HG03342 (cell line): Measurements from ENCODE around the gene MACROD2.

Experiments
- ATAC-seq: cut with Tn5 transposase; IDR thresholded peaks from one replicate; pipeline ENCODE4 v1.9.1; 2021; ENCODE audit warnings: mild to moderate bottlenecking, moderate library complexity; ENCODE audit not compliant: unreplicated experiment

Gene MACROD2

GRCh38 chr20:14510341-14510740, 515.0 kb downstream of the MACROD2 start:
- ATAC-seq: no peak

- ATAC-seq: no peak
These were observed 517.5 kb downstream of the MACROD2 start for GRCh38 chr20:14512839-14513238.

- no peak for ATAC-seq
These were observed 523.3 kb downstream of the MACROD2 start for GRCh38 chr20:14518648-14519047.

GRCh38 chr20:14521016-14521415, 525.7 kb downstream of the MACROD2 start:
- no peak for ATAC-seq

GRCh38 chr20:14521436-14521835, 526.1 kb downstream of the MACROD2 start:
- ATAC-seq: no peak

DNA sequence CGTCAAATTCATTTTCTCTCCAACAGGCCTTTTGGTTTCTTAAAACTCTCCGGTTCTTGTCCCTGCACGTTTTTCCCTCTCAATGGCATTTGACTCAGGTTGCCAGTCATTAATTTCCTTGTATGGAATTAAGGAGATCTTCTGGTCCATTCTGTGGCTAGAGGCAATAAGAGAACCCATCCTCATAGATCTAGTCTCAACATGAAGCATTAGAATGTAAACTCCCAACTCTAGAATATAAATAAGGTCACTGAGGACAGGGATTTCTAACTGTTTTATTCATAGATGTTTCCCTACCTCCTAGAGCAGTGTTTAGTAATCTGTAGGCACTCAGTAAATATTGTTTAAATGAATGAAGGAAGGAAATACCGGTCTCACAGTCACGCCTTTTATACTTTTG, 527.3 kb downstream of the MACROD2 start:
- ATAC-seq: no peak

DNA sequence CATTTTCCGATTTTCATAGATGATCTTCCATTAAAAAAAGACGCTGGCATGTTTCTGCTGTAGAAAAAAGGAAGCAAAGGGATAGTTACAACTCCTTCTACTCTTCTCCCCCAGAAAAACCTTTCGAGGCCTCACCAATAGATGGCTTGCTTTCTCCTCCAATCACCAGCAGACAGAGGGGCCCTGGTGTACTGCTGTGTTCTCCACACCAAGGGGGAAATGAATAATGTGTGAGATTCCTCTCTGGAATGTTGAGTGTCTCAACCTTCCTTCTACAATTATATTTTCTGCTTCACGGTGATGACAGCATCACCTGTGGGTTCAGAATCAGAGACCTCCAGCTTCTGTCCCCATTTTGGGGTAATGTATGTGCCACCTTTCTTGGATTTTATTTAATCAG, 527.8 kb downstream of the MACROD2 start:
- no peak for ATAC-seq

DNA sequence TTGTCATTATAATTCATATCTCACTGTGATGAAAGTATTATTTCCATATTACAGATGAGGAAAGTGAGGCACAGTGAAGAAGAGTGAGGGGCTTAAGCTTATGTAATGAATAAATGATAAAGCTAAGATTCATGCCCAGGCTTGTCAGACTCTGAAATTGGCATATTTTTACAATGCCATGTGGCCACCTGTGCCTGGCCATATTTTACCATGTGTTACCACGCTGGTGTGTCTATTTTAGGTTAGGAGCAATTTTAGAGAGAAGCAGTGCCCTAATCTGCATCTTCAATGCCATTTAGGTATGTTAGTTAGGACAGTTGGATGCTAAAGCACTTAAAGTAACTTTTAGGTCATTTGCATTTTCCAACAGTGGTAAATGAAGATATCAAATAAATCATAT, 530.1 kb downstream of the MACROD2 start:
- ATAC-seq: no peak

GRCh38 chr20:14526891-14527290, 531.6 kb downstream of the MACROD2 start:
- no peak for ATAC-seq

- ATAC-seq: no peak
These were observed 536.5 kb downstream of the MACROD2 start for GRCh38 chr20:14531786-14532185.

DNA sequence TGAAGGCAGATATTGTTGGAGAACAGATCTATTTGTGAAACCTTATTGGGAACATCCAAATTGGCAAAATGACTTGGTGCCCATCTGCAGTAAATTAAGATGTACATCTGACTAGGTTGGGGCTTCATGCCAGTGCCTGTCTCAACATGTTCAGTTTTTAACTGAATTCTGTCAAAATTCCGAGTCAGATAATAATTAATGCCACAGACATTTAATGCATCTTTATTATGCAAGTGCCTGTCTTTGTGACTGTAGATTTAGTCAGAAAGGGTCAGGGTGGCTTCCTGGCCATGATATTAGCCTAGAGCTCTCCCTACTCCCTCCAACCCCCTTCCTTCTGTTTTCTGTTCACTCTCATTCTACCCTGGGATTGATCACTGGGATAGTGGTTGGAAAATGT, 541.4 kb downstream of the MACROD2 start:
- no peak for ATAC-seq

DNA sequence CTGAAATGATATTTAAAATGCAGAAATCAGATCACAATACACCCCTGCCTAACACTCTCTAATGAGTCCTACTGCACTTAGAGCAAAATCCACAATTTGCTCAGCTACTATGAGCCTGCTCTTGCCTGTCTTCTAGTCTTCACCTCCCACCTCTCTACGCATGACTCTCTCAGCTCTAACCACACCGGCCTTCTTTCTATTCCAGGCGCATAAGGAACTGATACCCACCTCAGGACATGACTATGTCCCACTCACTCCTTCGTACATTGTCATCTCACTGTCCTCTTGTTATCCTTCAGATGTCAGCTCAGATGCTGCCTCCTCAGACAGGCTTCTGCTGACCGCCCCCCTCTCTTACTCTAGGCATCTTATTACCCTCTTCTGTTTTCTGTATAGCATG, 543.1 kb downstream of the MACROD2 start:
- peak; percentile 93 for ATAC-seq

DNA sequence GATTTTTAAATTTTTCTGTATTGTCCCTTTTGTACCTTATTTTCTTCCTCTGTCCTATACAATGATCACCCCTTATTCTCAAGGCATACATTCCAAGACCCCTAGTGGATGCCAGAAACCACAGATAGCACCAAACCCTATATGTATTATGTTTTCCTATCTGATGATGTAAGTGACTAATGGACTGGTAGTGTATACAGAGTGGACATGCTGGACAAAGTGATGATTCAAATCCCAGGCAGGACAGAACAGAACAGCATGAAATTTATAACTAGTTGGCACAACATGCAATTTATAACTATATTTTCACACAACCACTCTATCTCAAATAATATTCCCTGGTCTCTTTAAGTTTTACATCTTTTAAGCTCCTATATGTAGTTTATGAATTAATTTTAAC, 547.7 kb downstream of the MACROD2 start:
- no peak for ATAC-seq

DNA sequence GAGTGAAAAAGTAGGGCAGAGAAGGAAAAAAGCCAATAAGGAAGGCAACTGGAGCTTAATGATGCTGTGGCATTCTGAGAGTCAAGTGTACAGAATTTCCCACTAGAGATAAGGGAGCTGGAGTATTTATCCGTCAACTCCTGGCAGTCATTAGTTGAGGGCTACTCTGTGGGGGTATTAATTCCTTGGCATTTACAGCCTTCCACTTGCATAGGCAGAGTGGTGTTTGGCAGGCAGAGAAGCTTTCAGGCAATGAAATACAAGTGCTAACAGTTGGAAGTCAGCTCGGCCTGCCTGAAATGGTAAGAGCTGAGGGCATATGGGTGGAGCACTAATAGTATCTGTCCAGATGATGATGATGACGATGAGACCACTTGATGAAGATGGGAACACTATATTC, 549.4 kb downstream of the MACROD2 start:
- ATAC-seq: no peak

DNA sequence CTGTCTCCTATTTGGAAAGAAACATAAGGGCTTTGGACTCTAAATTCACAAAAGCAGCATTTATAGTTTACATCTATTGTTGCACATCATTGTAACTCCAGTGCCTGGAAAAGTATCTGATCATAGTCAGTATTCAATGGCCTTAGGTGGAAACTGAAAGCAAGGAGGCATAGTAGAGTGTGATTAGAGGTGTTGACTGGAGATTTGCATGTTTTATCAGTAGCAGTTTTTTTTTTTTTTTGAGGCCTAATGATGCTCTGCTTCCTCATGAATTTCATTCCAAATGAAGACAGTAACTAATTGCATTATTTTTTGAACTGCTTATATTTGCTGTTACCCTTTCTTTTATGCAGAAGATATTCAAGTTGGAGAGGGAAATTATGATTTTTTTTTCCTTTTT, 555.3 kb downstream of the MACROD2 start:
- no peak for ATAC-seq

DNA sequence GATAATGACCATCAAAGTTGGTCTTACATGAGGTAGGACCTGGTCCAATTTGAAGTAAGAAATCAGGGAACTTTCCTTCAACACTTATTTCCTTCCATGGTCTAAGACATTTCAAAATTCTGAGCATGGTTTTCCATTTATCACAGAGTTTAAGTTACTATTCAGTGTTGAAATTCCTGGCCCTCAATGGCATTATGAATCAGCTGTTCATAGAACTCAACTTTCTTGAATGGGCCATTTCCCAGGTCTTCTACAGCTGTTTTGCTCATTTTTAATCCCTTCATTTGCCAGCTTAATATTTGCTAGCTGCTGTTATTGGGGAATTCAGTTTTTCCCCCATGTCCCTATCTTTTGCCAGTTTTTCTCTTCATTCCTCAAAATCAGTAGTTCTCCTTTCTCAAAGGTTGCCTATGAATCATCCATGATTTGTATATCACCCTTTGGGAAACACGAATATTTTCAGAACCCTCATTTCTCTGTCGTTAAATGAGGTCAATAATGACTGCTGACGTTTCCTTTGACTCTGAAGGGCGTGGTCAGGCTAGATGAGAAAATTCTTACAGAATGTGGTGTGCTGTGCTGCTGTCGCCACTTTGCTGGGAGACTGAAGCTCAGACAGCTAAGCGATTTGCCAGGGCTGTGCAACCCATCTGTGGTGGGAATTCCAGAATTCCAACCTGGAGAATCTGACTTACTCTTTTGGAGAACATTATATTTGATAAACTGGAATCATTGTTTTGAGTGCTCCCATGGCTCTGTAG, 558.6 kb downstream of the MACROD2 start:
- ATAC-seq: no peak

DNA sequence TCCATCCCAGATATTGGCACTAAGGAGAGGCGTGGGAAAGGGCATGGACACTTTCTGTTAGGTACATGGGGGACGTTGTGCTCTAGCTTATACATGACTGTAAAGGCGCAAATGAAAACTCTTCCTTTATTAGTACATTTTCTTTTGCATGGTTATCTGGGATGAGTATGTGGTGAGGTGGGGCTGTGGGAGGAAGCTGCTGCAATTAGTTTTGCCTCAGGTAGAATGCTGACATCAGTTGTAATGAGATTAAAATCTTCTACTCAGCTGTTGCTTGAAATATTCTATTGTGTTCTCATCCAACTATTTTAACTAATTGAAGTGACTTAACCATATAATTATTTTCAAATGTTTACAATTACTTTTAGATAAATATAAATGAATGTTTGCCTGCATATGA, 560.4 kb downstream of the MACROD2 start:
- no peak for ATAC-seq

GRCh38 chr20:14556206-14556605, 560.9 kb downstream of the MACROD2 start:
- ATAC-seq: no peak

GRCh38 chr20:14559612-14560011, 564.3 kb downstream of the MACROD2 start:
- no peak for ATAC-seq

DNA sequence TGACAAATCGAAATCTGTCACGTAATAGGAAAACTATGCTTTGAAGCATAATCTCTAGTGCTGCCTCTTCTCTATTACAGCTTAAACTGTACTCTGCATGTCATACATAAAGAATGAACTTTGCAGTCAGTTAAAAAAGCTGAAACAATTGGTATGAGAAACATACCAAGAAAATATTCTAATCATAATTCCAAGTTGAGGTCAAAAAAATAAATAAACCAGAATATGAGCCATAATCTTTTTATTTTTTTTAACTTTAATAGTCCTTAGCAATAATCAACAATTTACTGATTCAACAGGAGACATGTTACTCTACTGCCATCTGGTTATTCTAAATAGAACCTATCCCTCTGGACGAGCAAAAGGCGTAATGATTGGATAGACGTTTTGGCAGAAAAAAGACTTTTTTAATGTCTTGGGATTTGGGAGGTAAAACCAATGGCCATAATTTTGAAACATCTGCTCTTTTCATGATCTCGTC, 566.5 kb downstream of the MACROD2 start:
- no peak for ATAC-seq

DNA sequence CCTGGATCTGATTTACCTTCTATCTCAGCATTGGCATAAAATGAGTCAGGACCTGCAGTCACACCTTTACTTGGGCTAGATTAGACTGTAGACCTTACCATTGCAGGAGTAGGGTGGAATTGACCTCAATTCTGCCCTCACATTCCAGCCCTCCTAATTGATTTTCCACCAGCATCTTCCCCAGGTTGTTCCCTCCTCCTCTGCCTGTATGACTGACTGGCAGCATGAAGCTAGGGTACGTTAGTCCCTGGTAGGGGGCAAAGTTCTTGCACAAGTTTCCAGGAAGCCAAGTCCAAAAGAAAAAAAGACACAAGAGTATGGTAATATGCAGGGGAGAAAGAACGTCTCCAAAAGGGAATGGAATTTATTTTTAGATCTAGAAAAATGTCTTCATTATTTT, 567.7 kb downstream of the MACROD2 start:
- ATAC-seq: no peak

GRCh38 chr20:14566505-14566904, 571.2 kb downstream of the MACROD2 start:
- no peak for ATAC-seq

- ATAC-seq: no peak
These were observed 572.9 kb downstream of the MACROD2 start for GRCh38 chr20:14568225-14568624.
